IPS-18a (cell line): Measurements from ENCODE around the gene TEX264.

ENCODE experiments used
- H3K27ac ChIP-seq: one replicate; pipeline ENCODE4 v1.5.1; 2013; ENCODE audit warnings: low read length
- H3K27me3 ChIP-seq: one replicate; pipeline ENCODE4 v1.6.1; 2013; ENCODE audit warnings: mild to moderate bottlenecking, low read length; ENCODE audit not compliant: control insufficient read depth, insufficient read depth
- H3K36me3 ChIP-seq: one replicate; pipeline ENCODE4 v1.6.1; 2013; ENCODE audit warnings: low read depth, low read length; ENCODE audit not compliant: control insufficient read depth
- H3K4me1 ChIP-seq: one replicate; pipeline ENCODE4 v1.6.1; 2013; ENCODE audit warnings: low read depth, low read length; ENCODE audit not compliant: control insufficient read depth
- H3K4me3 ChIP-seq: one replicate; pipeline ENCODE4 v1.5.1; 2013; ENCODE audit warnings: low read length
- H3K9ac ChIP-seq: one replicate; pipeline ENCODE4 v1.6.1; 2013; ENCODE audit warnings: mild to moderate bottlenecking, low read length, moderate library complexity
- H3K9me3 ChIP-seq: one replicate; pipeline ENCODE4 v1.6.1; 2013; ENCODE audit warnings: low read depth, low read length; ENCODE audit not compliant: control insufficient read depth

TEX264 gene

GRCh38 chr3:51711352-51712037, 40.4 kb downstream of the TEX264 start:
- Histone ChIP-seq H3K36me3 (no peaks in the 10 kb centered on the region), H3K9ac (no peak overlapping the region)

GRCh38 chr3:51712038-51712420, 41.0 kb downstream of the TEX264 start:
- Histone ChIP-seq H3K4me3 (no peak overlapping the region), H3K36me3 (no peaks in the 10 kb centered on the region)

More at GRCh38 chr3:51711352-51712037, 40.4 kb downstream of the TEX264 start:
- Histone ChIP-seq H3K27ac (no peak overlapping the region), H3K9me3 (no peaks in the 10 kb centered on the region), H3K4me3 (no peak overlapping the region), H3K4me1 (no peaks in the 10 kb centered on the region), H3K27me3 (peaks cover 24% of the 10 kb centered on the region)

GRCh38 chr3:51712511-51712931, 41.5 kb downstream of the TEX264 start:
- Histone ChIP-seq H3K9me3 (no peaks in the 10 kb centered on the region), H3K27ac (no peak overlapping the region), H3K4me3 (no peak overlapping the region), H3K36me3 (no peaks in the 10 kb centered on the region), H3K4me1 (no peaks in the 10 kb centered on the region), H3K9ac (no peak overlapping the region), H3K27me3 (peaks cover 19% of the 10 kb centered on the region)

More at GRCh38 chr3:51712038-51712420, 41.0 kb downstream of the TEX264 start:
- Histone ChIP-seq H3K4me1 (no peaks in the 10 kb centered on the region), H3K9ac (no peak overlapping the region), H3K27me3 (peaks cover 24% of the 10 kb centered on the region), H3K9me3 (no peaks in the 10 kb centered on the region), H3K27ac (no peak overlapping the region)

GRCh38 chr3:51712963-51713362, 41.9 kb downstream of the TEX264 start:
- no peak overlapping the region for H3K27ac ChIP-seq
- H3K27me3 ChIP-seq: peaks cover 14% of the 10 kb centered on the region
- H3K36me3 ChIP-seq: no peaks in the 10 kb centered on the region
- no peak overlapping the region for H3K4me3 ChIP-seq
- no peaks in the 10 kb centered on the region for H3K4me1 ChIP-seq
- H3K9ac ChIP-seq: no peak overlapping the region
- no peaks in the 10 kb centered on the region for H3K9me3 ChIP-seq

- no peaks in the 10 kb centered on the region for H3K27me3 ChIP-seq
- no peaks in the 10 kb centered on the region for H3K9me3 ChIP-seq
- no peak overlapping the region for H3K4me3 ChIP-seq
- H3K27ac ChIP-seq: no peak overlapping the region
- H3K36me3 ChIP-seq: no peaks in the 10 kb centered on the region
- no peak overlapping the region for H3K9ac ChIP-seq
- peaks cover 3% of the 10 kb centered on the region for H3K4me1 ChIP-seq
Measured at GRCh38 chr3:51715231-51715976, 44.4 kb downstream of the TEX264 start.

GRCh38 chr3:51715977-51716294, 44.9 kb downstream of the TEX264 start:
- Histone ChIP-seq H3K9me3 (no peaks in the 10 kb centered on the region), H3K27ac (no peak overlapping the region), H3K4me3 (no peak overlapping the region), H3K4me1 (peaks cover 3% of the 10 kb centered on the region), H3K27me3 (no peaks in the 10 kb centered on the region), H3K9ac (no peak overlapping the region), H3K36me3 (no peaks in the 10 kb centered on the region)

- Histone ChIP-seq H3K36me3 (no peaks in the 10 kb centered on the region), H3K27me3 (no peaks in the 10 kb centered on the region), H3K4me1 (peaks cover 3% of the 10 kb centered on the region), H3K9me3 (no peaks in the 10 kb centered on the region), H3K9ac (no peak overlapping the region), H3K4me3 (no peak overlapping the region), H3K27ac (no peak overlapping the region)
Measured at GRCh38 chr3:51716805-51717204, 45.8 kb downstream of the TEX264 start.

GRCh38 chr3:51717446-51717845, 46.4 kb downstream of the TEX264 start:
- H3K9me3 ChIP-seq: no peaks in the 10 kb centered on the region

GRCh38 chr3:51717947-51718346, 46.9 kb downstream of the TEX264 start:
- no peak overlapping the region for H3K27ac ChIP-seq
- H3K4me1 ChIP-seq: peaks cover 3% of the 10 kb centered on the region
- H3K36me3 ChIP-seq: no peaks in the 10 kb centered on the region
- H3K4me3 ChIP-seq: no peak overlapping the region
- no peak overlapping the region for H3K9ac ChIP-seq
- no peaks in the 10 kb centered on the region for H3K9me3 ChIP-seq
- no peaks in the 10 kb centered on the region for H3K27me3 ChIP-seq

More at GRCh38 chr3:51717446-51717845, 46.4 kb downstream of the TEX264 start:
- Histone ChIP-seq H3K9ac (no peak overlapping the region), H3K27me3 (no peaks in the 10 kb centered on the region), H3K27ac (no peak overlapping the region), H3K4me1 (peaks cover 3% of the 10 kb centered on the region), H3K36me3 (no peaks in the 10 kb centered on the region), H3K4me3 (no peak overlapping the region)

GRCh38 chr3:51718547-51719409, 47.7 kb downstream of the TEX264 start:
- H3K9me3 ChIP-seq: no peaks in the 10 kb centered on the region
- peaks cover 3% of the 10 kb centered on the region for H3K4me1 ChIP-seq
- no peaks in the 10 kb centered on the region for H3K36me3 ChIP-seq
- H3K27me3 ChIP-seq: no peaks in the 10 kb centered on the region
- H3K4me3 ChIP-seq: no peak overlapping the region
- H3K27ac ChIP-seq: no peak overlapping the region
- H3K9ac ChIP-seq: no peak overlapping the region

GRCh38 chr3:51719410-51720025, 48.5 kb downstream of the TEX264 start:
- H3K4me3 ChIP-seq: no peak overlapping the region
- peaks cover 3% of the 10 kb centered on the region for H3K4me1 ChIP-seq

More at GRCh38 chr3:51719410-51720025, 48.5 kb downstream of the TEX264 start:
- Histone ChIP-seq H3K27ac (no peak overlapping the region), H3K9ac (no peak overlapping the region), H3K27me3 (no peaks in the 10 kb centered on the region), H3K9me3 (no peaks in the 10 kb centered on the region), H3K36me3 (no peaks in the 10 kb centered on the region)
